Heart left ventricle (tissue), 16 donors: ENCODE measurements around the gene HCLS1. TPM values are rescaled to one million over a fixed set of nuclear protein-coding genes. Genes with fewer than 3 reads are reported as not detected.

Experiments used
- ATAC-seq, 4 donors: fragments of 200-7000 bp; cut with Tn5 transposase; one replicate each; pipeline ENCODE4 v1.9.1; 2020 to 2022; ENCODE audit warnings: moderate library complexity in 4 of 4, mild to moderate bottlenecking in 3 of 4, moderate number of reproducible peaks in 1 of 4
- DNase-seq, 5 donors: peaks; one replicate each; pipeline ENCODE4 v3.0.0-alpha.2; 2020
- H3K27ac ChIP-seq, 12 donors: fragments of 200-600 bp; sonication (generic) in 4 of 12; one replicate each; pipeline versions ENCODE4 v1.5.0 to v1.8.0; 2016 to 2022; ENCODE audit warnings: mild to moderate bottlenecking in 2 of 12
- H3K27me3 ChIP-seq, 9 donors: fragments of 200-600 bp; sonication (generic) in 2 of 9; one replicate each; pipeline versions ENCODE4 v1.5.1 to v1.8.0; 2016 to 2022; ENCODE audit warnings: mild to moderate bottlenecking in 3 of 9
- H3K36me3 ChIP-seq, 9 donors: fragments of 200-600 bp; sonication (generic) in 2 of 9; one replicate each; pipeline versions ENCODE4 v1.5.0 to v1.8.0; 2018 to 2022; ENCODE audit warnings: mild to moderate bottlenecking in 2 of 9
- H3K4me1 ChIP-seq, 12 donors: fragments of 200-600 bp; sonication (generic) in 4 of 12; one replicate each; pipeline versions ENCODE4 v1.5.0 to v1.8.0; 2016 to 2022; ENCODE audit warnings: mild to moderate bottlenecking in 3 of 12
- H3K4me3 ChIP-seq, 12 donors: fragments of 200-600 bp; sonication (generic) in 4 of 12; one replicate each; pipeline versions ENCODE4 v1.5.0 to v1.8.0; 2017 to 2022; ENCODE audit warnings: mild to moderate bottlenecking in 9 of 12, moderate library complexity in 4 of 12
- H3K9me3 ChIP-seq, 12 donors: fragments of 200-600 bp; sonication (generic) in 4 of 12; one replicate each; pipeline versions ENCODE4 v1.5.0 to v1.8.0; 2016 to 2022; ENCODE audit warnings: mild to moderate bottlenecking in 1 of 12
- POLR2A ChIP-seq, 2 donors: fragments of 450-650 bp; IDR thresholded peaks; one replicate each; pipeline ENCODE4 v1.6.1; 2017; ENCODE audit warnings: antibody characterized with exemption in 2 of 2, mild to moderate bottlenecking in 2 of 2, moderate library complexity in 2 of 2
- WGBS, 4 donors: extraction: QIAGEN DNeasy Blood & Tissue Kit in 2 of 4; methylation state at CpG; one replicate each; pipeline versions ENCODE4 v1.1.5 to v1.1.7; 2013 to 2018; 5-methylcytosine and 5-hydroxymethylcytosine counted together
- intact Hi-C, 10 donors: fragments of 100-400 bp; cut with DNase I; formaldehyde crosslinking; loops; one replicate each; pipeline versions ENCODE4 v1.11.1 to v1.14.2; 2022
- polyA plus RNA-seq, 2 donors: library from polyadenylated mRNA; stranded (reverse); fragments of 200-250 nt; gene quantifications; one replicate each; pipeline ENCODE4 v1.2.3, GENCODE V29; 2013
- total RNA-seq, 9 donors: library from RNA; depleted of rRNA in 2 of 9; stranded (reverse); fragments of >200 nt in 2 of 9; fragmentation: NEBNext Ultra II Directional in 3 of 9; extraction: Animal tissue kit (Norgen Biotek cat#: 25700) in 3 of 9; gene quantifications; one replicate each; pipeline versions ENCODE4 v1.1.0 to v1.2.4, GENCODE V29; 2016 to 2023
- TF ChIP-seq, protein P1 (sequence below), 12 donors: fragments of 200-600 bp; sonication (generic) in 4 of 12; IDR thresholded peaks; one replicate each; pipeline versions ENCODE4 v1.5.0 to v1.8.0; 2018 to 2022; ENCODE audit warnings: antibody characterized with exemption in 12 of 12, mild to moderate bottlenecking in 5 of 12
- donor health status: ischemic (EF 13 %, LVEDD 7.1; RV severe dilation, severe dysfunction).
- donor health status: healthy with polysubstance abuse.
- donor health status: DM: no; HTN: yes; CAD: no.
- donor health status: DM: no; HTN: no; CAD: no.
- donor health status: ischemic (EF 25% LVEDD 6.9; RV normal size, moderate dysfunction).
- donor health status: ischemic (EF 25% LVEDD 5.7; RV mildly dilated, moderate dysfunction).
- donor health status: healthy.
- donor health status: DM: yes; HTN: yes; CAD: no.
- donor health status: ischemic (EF 35%, LVEDD 5.7; RV mildly dilated, moderate dysfunction).
- donor health status: nonischemic (EF 11% LVEDD 7.7; RV severe dilation, severe dysfunction).
- donor health status: DM: yes; HTN: yes; CAD: no.
- donor health status: PGD.
- donor health status: ischemic (EF 29% LVEDD 5.4; RV normal size, mild dysfunction).
- donor health status: nonischemic (EF 23%, LVEDD 6.1; RV moderate dilation, normal function).

HCLS1 gene
- total and polyA plus RNA-seq, 11 donors = 7.4 to 72.4 (median 10.6) TPM

DNA sequence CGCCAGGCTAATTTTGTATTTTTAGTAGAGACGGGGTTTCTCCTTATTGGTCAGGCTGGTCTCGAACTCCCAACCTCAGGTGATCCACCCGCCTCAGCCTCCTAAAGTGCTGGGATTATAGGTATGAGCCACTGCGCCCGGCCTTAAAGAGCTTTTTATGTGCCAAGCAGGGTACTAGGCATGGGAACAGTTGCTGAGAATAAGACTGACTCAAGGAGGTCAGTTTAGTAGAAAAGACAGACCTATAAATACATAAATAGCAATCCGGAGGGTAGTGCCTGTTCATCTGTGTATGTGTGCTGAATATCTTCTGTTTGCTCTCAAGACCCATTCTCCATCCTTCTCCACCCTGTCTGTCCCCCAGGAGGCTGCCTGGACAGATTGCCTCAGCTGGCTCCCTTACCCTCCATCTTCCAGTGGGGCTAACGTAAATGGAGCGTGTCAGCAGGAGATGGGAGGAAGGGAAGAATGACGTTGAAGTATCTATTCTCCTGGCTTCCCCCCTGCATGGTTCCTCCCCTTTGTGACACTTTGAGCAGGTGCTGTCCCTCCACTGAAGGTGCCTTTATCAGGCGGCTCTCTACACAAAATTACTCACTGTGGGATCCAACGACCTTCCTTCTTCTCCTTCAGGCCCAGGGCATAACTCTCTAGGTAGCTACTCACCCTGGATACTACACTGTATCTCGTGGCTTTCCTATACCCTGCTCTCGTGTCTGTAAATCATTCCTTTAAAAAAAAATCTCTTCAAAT lies 36.4 kb downstream of the HCLS1 start:
- no peaks in the 10 kb centered on the region for H3K9me3 ChIP-seq
- ATAC-seq (peak in 3 of 4 donors; percentile 29 to 66 (median 48)), DNase-seq (no peak)
- peak overlapping the region in 7 of 12 donors; percentile 9 to 70 (median 43) for H3K27ac ChIP-seq
- no peaks in the 10 kb centered on the region for H3K27me3 ChIP-seq
- H3K36me3 ChIP-seq = peaks cover 0 to 65% (median 10%) of the 10 kb centered on the region in 9 donors
- no peak for TF ChIP-seq POLR2A (IDR thresholded peaks at IDR 0.05)
- TF ChIP-seq, protein P1, sequence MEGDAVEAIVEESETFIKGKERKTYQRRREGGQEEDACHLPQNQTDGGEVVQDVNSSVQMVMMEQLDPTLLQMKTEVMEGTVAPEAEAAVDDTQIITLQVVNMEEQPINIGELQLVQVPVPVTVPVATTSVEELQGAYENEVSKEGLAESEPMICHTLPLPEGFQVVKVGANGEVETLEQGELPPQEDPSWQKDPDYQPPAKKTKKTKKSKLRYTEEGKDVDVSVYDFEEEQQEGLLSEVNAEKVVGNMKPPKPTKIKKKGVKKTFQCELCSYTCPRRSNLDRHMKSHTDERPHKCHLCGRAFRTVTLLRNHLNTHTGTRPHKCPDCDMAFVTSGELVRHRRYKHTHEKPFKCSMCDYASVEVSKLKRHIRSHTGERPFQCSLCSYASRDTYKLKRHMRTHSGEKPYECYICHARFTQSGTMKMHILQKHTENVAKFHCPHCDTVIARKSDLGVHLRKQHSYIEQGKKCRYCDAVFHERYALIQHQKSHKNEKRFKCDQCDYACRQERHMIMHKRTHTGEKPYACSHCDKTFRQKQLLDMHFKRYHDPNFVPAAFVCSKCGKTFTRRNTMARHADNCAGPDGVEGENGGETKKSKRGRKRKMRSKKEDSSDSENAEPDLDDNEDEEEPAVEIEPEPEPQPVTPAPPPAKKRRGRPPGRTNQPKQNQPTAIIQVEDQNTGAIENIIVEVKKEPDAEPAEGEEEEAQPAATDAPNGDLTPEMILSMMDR (IDR thresholded peaks at IDR 0.05) = no peak
- intact Hi-C loops = no loop called here
- H3K4me3 ChIP-seq = peak overlapping the region in 2 of 12 donors; percentile 1 to 2
- peaks cover 0 to 49% (median 9%) of the 10 kb centered on the region in 12 donors for H3K4me1 ChIP-seq
- WGBS, 4 donors = 52 to 57% (median 55%) methylated on average over 14 of the region's 14 CpGs

DNA sequence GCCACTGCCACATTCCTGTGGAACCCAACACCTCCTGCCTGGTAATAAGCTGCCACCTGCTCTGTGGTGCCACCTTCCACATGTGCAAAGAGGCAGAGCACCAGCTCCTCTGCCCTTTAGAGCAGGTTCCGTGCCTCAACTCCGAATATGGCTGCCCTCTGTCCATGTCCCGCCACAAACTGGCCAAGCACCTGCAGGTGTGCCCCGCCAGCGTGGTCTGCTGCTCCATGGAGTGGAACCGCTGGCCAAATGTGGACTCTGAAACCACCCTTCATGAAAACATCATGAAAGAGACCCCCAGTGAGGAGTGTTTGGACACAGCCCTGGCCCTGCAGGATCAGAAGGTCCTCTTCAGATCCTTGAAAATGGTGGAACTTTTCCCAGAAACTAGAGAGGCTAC lies 39.2 kb downstream of the HCLS1 start:
- no peak overlapping the region for H3K27ac ChIP-seq

DNA sequence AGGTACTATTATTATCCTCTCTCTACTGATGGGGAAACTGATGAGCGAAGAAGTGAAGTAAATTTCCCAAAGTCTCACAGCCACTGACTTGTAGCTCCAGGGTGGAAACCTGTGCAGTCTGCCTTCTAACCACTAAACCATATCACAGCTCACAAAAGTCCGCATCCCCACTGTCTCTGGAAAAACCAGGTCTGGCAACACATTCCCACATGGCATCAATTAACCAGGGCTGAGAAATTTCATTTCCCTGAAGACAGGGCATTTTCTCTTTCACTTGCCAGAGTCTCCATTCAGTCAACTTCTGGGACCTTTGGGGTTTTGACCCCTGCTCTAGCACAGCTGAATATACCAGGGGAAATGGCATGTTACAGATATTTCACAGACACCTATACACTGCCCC lies 41.0 kb downstream of the HCLS1 start:
- Histone ChIP-seq H3K36me3 (peaks cover 0 to 33% (median 6%) of the 10 kb centered on the region in 9 donors), H3K27me3 (no peaks in the 10 kb centered on the region), H3K4me3 (no peak overlapping the region), H3K9me3 (no peaks in the 10 kb centered on the region), H3K4me1 (peaks cover 0 to 17% (median 2%) of the 10 kb centered on the region in 12 donors), H3K27ac (no peak overlapping the region)
- intact Hi-C loops = no loop called here
- no peak for DNase-seq
- ATAC-seq = no peak
- WGBS, 4 donors = 89 to 98% (median 93%) methylated on average over 2 of the region's 2 CpGs
- TF ChIP-seq POLR2A (IDR thresholded peaks at IDR 0.05) = no peak
- TF ChIP-seq, protein P1 (IDR thresholded peaks at IDR 0.05) = no peak

More for the DNA sequence above, 39.2 kb downstream of the HCLS1 start:
- TF ChIP-seq, protein P1 (IDR thresholded peaks at IDR 0.05) = no peak
- no peak for TF ChIP-seq POLR2A (IDR thresholded peaks at IDR 0.05)
- H3K27me3 ChIP-seq = no peaks in the 10 kb centered on the region
- H3K4me3 ChIP-seq = no peak overlapping the region
- H3K9me3 ChIP-seq = no peaks in the 10 kb centered on the region
- ATAC-seq (no peak), DNase-seq (no peak)
- peaks cover 0 to 22% (median 3%) of the 10 kb centered on the region in 12 donors for H3K4me1 ChIP-seq
- H3K36me3 ChIP-seq = peaks cover 0 to 43% (median 9%) of the 10 kb centered on the region in 9 donors
- intact Hi-C loops = no loop called here
- WGBS, 4 donors = 88 to 98% (median 93%) methylated on average over 6 of the region's 6 CpGs

DNA sequence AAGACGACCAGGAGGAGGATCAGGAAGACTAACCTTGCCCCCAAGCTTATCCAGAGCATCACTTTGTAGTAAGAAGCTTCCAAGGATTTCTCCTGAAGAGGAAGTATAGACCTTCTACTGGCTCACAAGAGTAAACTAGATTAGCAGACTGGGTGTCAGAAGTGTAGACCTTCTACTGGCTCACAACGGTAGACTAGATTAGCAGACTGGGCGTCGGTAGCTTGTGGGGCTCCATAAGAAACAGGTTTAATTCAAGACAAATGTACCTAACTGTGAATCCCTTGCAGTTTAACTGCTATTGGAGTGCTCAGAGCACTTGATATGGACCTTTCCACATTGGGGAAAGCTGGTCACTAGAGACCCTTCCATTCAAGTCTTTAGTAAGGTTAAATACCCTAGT lies 54.6 kb downstream of the HCLS1 start:
- TF ChIP-seq, protein P1 (IDR thresholded peaks at IDR 0.05) = no peak
- TF ChIP-seq POLR2A (IDR thresholded peaks at IDR 0.05) = no peak
- 67 to 84% (median 77%) methylated on average over 4 of the region's 4 CpGs for WGBS, 4 donors
- H3K9me3 ChIP-seq = no peaks in the 10 kb centered on the region
- H3K27me3 ChIP-seq = no peaks in the 10 kb centered on the region
- H3K36me3 ChIP-seq = peaks cover 0 to 14% (median 0%) of the 10 kb centered on the region in 9 donors
- no peak overlapping the region for H3K4me3 ChIP-seq
- DNase-seq = no peak
- H3K27ac ChIP-seq = no peak overlapping the region
- peaks cover 0 to 77% (median 27%) of the 10 kb centered on the region in 12 donors for H3K4me1 ChIP-seq
- intact Hi-C loops = no loop called here
- no peak for ATAC-seq
